OCI-LY7 (cell line): Measurements from ENCODE around the gene RICTOR. TPM values are rescaled to one million over a fixed set of nuclear protein-coding genes. Genes with fewer than 3 reads are reported as not detected.

ENCODE experiments used
- BruUV-seq: library from RNA; stranded (reverse); fragments of 400-500 nt; replicated peaks from 2 replicates; lab custom pipeline; 2021; lab: Mats Ljungman, UMichigan
- CTCF ChIA-PET: fragments of 300-600 bp; sonication (Branson Sonifier 250); formaldehyde crosslinking; loops from one replicate; lab custom pipeline; 2022; ENCODE audit warnings: antibody characterized with exemption; ENCODE audit not compliant: unreplicated experiment; lab: Charles Lee
- POLR2A ChIA-PET: fragments of 300-600 bp; sonication (Branson Sonifier 250); formaldehyde crosslinking; loops from one replicate; lab custom pipeline; 2022; ENCODE audit warnings: antibody characterized with exemption; lab: Charles Lee
- DNase-seq: peaks from one replicate; pipeline ENCODE4 v3.0.0-alpha.2; 2015; ENCODE audit warnings: low spot score
- H2AFZ ChIP-seq: fragments of 200-600 bp; sonication (generic), shearing (Covaris generic); 2 replicates; pipeline ENCODE4 v1.6.1; 2014; ENCODE audit warnings: mild to moderate bottlenecking, antibody characterized with exemption, low read length, moderate library complexity
- H3K27ac ChIP-seq: fragments of 200-600 bp; sonication (generic); 2 replicates; pipeline ENCODE4 v1.5.1; 2014; ENCODE audit warnings: mixed run types, low read depth, mild to moderate bottlenecking, moderate library complexity, low read length, inconsistent platforms; ENCODE audit not compliant: poor library complexity, severe bottlenecking
- H3K36me3 ChIP-seq: fragments of 200-600 bp; sonication (generic); 2 replicates; pipeline ENCODE4 v1.6.1; 2014; ENCODE audit warnings: mild to moderate bottlenecking, antibody characterized with exemption, low read length, moderate library complexity, mixed read lengths; ENCODE audit not compliant: insufficient read depth
- H3K4me1 ChIP-seq: fragments of 200-600 bp; sonication (generic); 2 replicates; pipeline ENCODE4 v1.5.1; 2014; ENCODE audit warnings: mild to moderate bottlenecking, low read length; ENCODE audit not compliant: insufficient read depth, poor library complexity, severe bottlenecking
- H3K4me2 ChIP-seq: fragments of 200-600 bp; sonication (generic); 2 replicates; pipeline ENCODE4 v1.6.1; 2014; ENCODE audit warnings: mild to moderate bottlenecking, low read length
- H3K4me3 ChIP-seq: fragments of 200-600 bp; sonication (generic); 2 replicates; pipeline ENCODE4 v1.5.1; 2014; ENCODE audit warnings: mild to moderate bottlenecking, low read depth, low read length; ENCODE audit not compliant: poor library complexity, severe bottlenecking
- H3K79me2 ChIP-seq: fragments of 200-600 bp; sonication (generic); 2 replicates; pipeline ENCODE4 v1.6.1; 2016; ENCODE audit warnings: low read depth, mild to moderate bottlenecking, low read length, moderate library complexity, mixed read lengths; ENCODE audit not compliant: insufficient read depth
- H3K9me2 ChIP-seq: fragments of 200-600 bp; sonication (generic); 2 replicates; pipeline ENCODE4 v1.6.1; 2016; ENCODE audit warnings: mild to moderate bottlenecking, low read length, mixed read lengths; ENCODE audit not compliant: insufficient read depth
- H3K9me3 ChIP-seq: fragments of 200-600 bp; sonication (generic); 2 replicates; pipeline ENCODE4 v1.6.1; 2014; ENCODE audit warnings: mild to moderate bottlenecking, mixed run types, low read length, mixed read lengths
- H4K20me1 ChIP-seq: fragments of 200-600 bp; sonication (generic); 2 replicates; pipeline ENCODE4 v1.6.1; 2014; ENCODE audit warnings: mild to moderate bottlenecking, antibody characterized with exemption, low read length, moderate library complexity, mixed read lengths; ENCODE audit not compliant: insufficient read depth
- EZH2phosphoT487 ChIP-seq: fragments of 200-600 bp; sonication (generic); IDR thresholded peaks from 2 replicates; pipeline ENCODE4 v1.6.1; 2018; ENCODE audit warnings: low read depth, borderline replicate concordance, mild to moderate bottlenecking, mixed run types, antibody characterized with exemption, low read length, moderate library complexity, mixed read lengths
- intact Hi-C: fragments of 100-400 bp; cut with micrococcal nuclease; formaldehyde crosslinking; loops from one replicate; pipeline ENCODE4 v1.10.0; 2022; ENCODE audit not compliant: unreplicated experiment
- total RNA-seq, 2 experiments: library from RNA; depleted of rRNA in 1 of 2; stranded (reverse); fragments of >200 nt in 1 of 2; shearing (Covaris generic) in 1 of 2; gene quantifications; 2 replicates each; pipeline ENCODE4 v1.2.3, GENCODE V29; 2014 to 2022
- TF ChIP-seq, protein P1 (sequence below): fragments of 200-600 bp; sonication (generic); conservative IDR thresholded peaks from 2 replicates; pipeline ENCODE4 v1.5.1; 2014; ENCODE audit warnings: mild to moderate bottlenecking, antibody characterized with exemption, low read length, moderate library complexity, mixed read lengths

RICTOR gene
- total RNA-seq, 2 experiments from 2014 or later: 10.9 to 22.9 TPM

DNA sequence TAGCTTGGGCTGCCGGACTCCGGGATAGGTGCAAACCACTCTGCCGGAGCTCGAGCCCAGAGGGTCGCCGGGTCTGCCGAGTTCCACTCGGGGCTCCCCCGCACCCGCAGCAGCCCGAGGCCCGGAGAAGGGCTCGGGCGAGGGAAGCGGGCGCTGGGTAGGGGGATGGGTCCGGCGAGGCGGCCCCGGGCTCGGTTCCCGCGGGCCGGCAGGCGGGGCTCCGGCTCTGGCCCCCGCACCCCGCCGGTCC, 507 bp downstream of the RICTOR start:
- H3K4me1 ChIP-seq: peaks cover 39% of the 10 kb centered on the region
- H2AFZ ChIP-seq: no peak overlapping the region; the same call in 1 of the 2 replicates
- no peaks in the 10 kb centered on the region for H3K9me2 ChIP-seq
- DNase-seq: no peak
- H3K4me3 ChIP-seq: peak overlapping the region; percentile 96
- peak overlapping the region; percentile 97 for H3K4me2 ChIP-seq
- TF ChIP-seq EZH2phosphoT487: no peak
- TF ChIP-seq, protein P1, sequence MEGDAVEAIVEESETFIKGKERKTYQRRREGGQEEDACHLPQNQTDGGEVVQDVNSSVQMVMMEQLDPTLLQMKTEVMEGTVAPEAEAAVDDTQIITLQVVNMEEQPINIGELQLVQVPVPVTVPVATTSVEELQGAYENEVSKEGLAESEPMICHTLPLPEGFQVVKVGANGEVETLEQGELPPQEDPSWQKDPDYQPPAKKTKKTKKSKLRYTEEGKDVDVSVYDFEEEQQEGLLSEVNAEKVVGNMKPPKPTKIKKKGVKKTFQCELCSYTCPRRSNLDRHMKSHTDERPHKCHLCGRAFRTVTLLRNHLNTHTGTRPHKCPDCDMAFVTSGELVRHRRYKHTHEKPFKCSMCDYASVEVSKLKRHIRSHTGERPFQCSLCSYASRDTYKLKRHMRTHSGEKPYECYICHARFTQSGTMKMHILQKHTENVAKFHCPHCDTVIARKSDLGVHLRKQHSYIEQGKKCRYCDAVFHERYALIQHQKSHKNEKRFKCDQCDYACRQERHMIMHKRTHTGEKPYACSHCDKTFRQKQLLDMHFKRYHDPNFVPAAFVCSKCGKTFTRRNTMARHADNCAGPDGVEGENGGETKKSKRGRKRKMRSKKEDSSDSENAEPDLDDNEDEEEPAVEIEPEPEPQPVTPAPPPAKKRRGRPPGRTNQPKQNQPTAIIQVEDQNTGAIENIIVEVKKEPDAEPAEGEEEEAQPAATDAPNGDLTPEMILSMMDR: no peak
- peak overlapping the region; percentile 81 for H3K27ac ChIP-seq
- peaks cover 46% of the 10 kb centered on the region for H3K79me2 ChIP-seq
- CTCF ChIA-PET: no interaction called here
- no peaks in the 10 kb centered on the region for H3K9me3 ChIP-seq
- POLR2A ChIA-PET: interaction anchor here (1.4 kb wide), 1 partner anchor 33 kb away, joined by 7 read pairs; no protein-coding TSS in a partner anchor
- peaks cover 27% of the 10 kb centered on the region for H4K20me1 ChIP-seq
- no TSS peak for BruUV-seq
- intact Hi-C loops: loop anchor here (10.0 kb wide), 1 partner anchor 619 kb away; no protein-coding TSS in a partner anchor
- peaks cover 19% of the 10 kb centered on the region for H3K36me3 ChIP-seq

DNA sequence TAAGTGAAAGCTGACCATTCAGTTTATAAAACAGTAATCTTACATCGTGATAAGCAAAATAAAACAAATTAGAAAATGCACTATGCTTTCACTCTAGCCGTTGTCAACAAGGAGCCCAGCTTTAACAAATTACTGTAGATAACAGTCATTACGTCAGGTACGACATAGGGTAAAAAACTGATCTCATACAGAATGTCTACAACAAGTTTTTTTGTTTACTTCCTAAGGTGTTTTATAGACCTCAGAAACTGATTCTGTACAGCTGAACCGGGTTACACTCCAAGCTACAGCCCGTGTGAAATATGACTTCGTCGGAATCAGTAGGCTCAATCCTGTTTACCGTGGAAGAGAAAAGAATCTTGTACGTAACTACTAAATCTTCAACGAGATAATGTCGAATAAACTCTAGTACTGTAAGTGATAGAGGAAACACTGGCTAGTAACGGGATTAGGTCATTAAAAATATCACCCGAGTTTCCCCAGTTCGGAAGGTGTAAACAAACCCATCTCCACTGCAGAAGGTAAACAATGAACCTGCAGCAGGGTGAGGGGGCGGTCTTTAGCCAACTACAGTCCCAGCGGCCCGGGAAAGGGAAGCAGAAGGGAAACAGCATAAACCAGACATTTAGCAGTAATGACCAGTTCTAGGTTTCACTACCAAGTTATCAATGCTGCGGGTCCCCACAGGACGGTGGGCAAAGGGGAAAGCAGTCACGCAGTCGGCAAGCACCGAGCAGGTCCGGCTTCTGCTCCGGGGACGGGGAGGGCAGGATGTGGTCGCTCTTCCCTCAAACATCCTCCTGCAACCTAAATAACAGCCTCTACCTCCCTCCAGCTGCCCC, 1.1 kb downstream of the RICTOR start:
- Histone ChIP-seq H2AFZ (no peak overlapping the region; the same call in 1 of the 2 replicates), H3K9me3 (no peaks in the 10 kb centered on the region; the same call in 1 of the 2 replicates), H3K36me3 (peaks cover 25% of the 10 kb centered on the region), H3K4me3 (peak overlapping the region; percentile 96), H4K20me1 (peaks cover 27% of the 10 kb centered on the region), H3K79me2 (peaks cover 52% of the 10 kb centered on the region), H3K4me2 (peak overlapping the region; percentile 97), H3K9me2 (no peaks in the 10 kb centered on the region), H3K4me1 (peaks cover 39% of the 10 kb centered on the region), H3K27ac (peak overlapping the region; percentile 81)
- intact Hi-C loops: loop anchor here (10.0 kb wide), 1 partner anchor 618 kb away; no protein-coding TSS in a partner anchor
- no peak for TF ChIP-seq EZH2phosphoT487
- TF ChIP-seq, protein P1: no peak
- ChIA-PET POLR2A (interaction anchor here (1.3 to 1.4 kb wide), 2 partner anchors 32 to 1702 kb away, joined by 3 to 7 read pairs; partner anchors contain the start of gene NUP155), CTCF (no interaction called here)
- TSS peak; percentile 55 for BruUV-seq
- peak; percentile 66 for DNase-seq

DNA sequence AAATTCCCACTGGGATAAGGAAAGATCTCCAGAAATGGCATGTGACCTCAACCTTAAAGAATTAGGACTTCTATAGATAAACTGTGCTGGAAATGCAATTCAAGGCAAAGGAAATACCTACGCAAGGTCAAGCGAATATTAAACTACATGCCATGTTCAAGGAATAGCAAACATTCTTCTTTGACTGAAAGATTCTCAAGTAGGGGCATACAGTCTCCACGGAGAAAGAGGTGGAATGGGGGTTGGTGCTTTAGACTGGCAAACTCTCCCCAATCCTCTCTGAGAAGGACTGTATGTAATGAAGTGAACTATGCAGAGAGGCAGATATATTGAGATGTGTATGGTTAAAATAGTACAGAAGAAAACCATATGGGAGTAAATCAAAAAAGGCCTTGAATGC, 6.1 kb downstream of the RICTOR start:
- Histone ChIP-seq H3K9me3 (peaks cover 26% of the 10 kb centered on the region), H3K9me2 (no peaks in the 10 kb centered on the region), H3K4me2 (no peak overlapping the region), H3K4me3 (no peak overlapping the region), H3K36me3 (peaks cover 62% of the 10 kb centered on the region), H3K4me1 (peaks cover 15% of the 10 kb centered on the region), H2AFZ (no peak overlapping the region), H3K27ac (no peak overlapping the region), H3K79me2 (peaks cover 62% of the 10 kb centered on the region), H4K20me1 (peaks cover 29% of the 10 kb centered on the region)
- BruUV-seq: no TSS peak
- no peak for TF ChIP-seq EZH2phosphoT487
- TF ChIP-seq, protein P1: no peak
- POLR2A ChIA-PET: no interaction called here
- CTCF ChIA-PET: no interaction called here
- no peak for DNase-seq
- intact Hi-C loops: no loop called here
